ENCODE measurements around the gene NYNRIN.

DNA sequence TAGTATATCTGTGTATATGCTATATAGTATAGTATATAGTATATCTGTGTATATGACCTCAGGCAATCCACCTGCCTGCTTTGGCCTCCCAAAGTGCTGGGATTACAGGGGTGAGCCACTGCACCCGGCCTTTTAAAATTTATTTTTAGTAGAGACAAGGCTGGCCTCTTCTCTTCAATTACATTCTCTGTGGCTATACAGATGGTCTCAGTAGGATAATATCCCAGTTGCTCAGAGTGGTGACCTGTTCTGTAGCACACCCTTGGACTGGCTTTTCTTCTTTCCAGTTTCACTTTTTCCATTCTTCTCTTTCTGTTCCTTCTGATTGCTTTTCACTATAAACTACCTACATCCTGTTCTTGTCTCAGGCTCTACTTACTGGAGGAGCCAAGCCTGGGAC, 34.0 kb upstream of the NYNRIN start:
- TF ChIP-seq CTCF (IDR thresholded peaks at IDR 0.05) (no peak), POLR2A (IDR thresholded peaks at IDR 0.05) (no peak)

Data from Peyer's patch (tissue), 4 donors.